A549 (cell line): ENCODE measurements around the gene PASK. TPM values are rescaled to one million over a fixed set of nuclear protein-coding genes. Genes with fewer than 3 reads are reported as not detected.

Experiments used
- ATAC-seq, 2 experiments: fragments of 200-7000 bp in 1 of 2; fragments of >200 bp in 1 of 2; cut with Nextera tagmentation in 1 of 2; cut with Tn5 transposase in 1 of 2; 3 replicates each; pipeline versions ENCODE4 v1.8.0 to v1.9.1; 2018 to 2020; ENCODE audit warnings: mild to moderate bottlenecking in 1 of 2, moderate library complexity in 1 of 2
- CTCF ChIA-PET: fragments of 300-600 bp; sonication (Branson Sonifier 250); formaldehyde crosslinking; extraction: SDS; loops from one replicate; lab custom pipeline; 2021; ENCODE audit warnings: antibody characterized with exemption, inconsistent platforms; lab: Yijun Ruan, JAX
- POLR2A ChIA-PET: fragments of 350-600 bp; formaldehyde crosslinking; extraction: SDS; loops from one replicate; lab custom pipeline; 2021; ENCODE audit warnings: antibody characterized with exemption, inconsistent platforms; lab: Yijun Ruan, JAX
- DNase-seq, 2 experiments: peaks; one replicate each; pipeline versions ENCODE4 v3.0.0 to v3.0.0-alpha.2; 2011 to 2016; ENCODE audit warnings: low read depth in 1 of 2, low spot score in 1 of 2
- FAIRE-seq: peaks from 2 replicates; lab custom pipeline; 2011; peaks lifted over from hg19 to GRCh38; lab: Jason Lieb, UNC
- H3K27ac ChIP-seq, 2 experiments: fragments of >200 bp; sonication (Bioruptor Twin); formaldehyde crosslinking; 3 replicates each; pipeline ENCODE4 v1.5.1; 2016 to 2017
- H3K4me1 ChIP-seq: fragments of >200 bp; sonication (Bioruptor Twin); formaldehyde crosslinking; 3 replicates; pipeline ENCODE4 v1.6.1; 2016
- H3K4me2 ChIP-seq: fragments of >200 bp; sonication (Bioruptor Twin); formaldehyde crosslinking; 3 replicates; pipeline ENCODE4 v1.6.1; 2016
- H3K4me3 ChIP-seq: fragments of >200 bp; sonication (Bioruptor Twin); formaldehyde crosslinking; 3 replicates; pipeline ENCODE4 v1.5.1; 2016
- H3K9me3 ChIP-seq: fragments of >200 bp; sonication (Bioruptor Twin); formaldehyde crosslinking; 3 replicates; pipeline ENCODE4 v1.6.1; 2016
- ATOH8 ChIP-seq: fragments of 250-450 bp; sonication (Bioruptor Pico); IDR thresholded peaks from 2 replicates; pipeline ENCODE4 v1.5.0; 2020; ENCODE audit warnings: low read depth, mild to moderate bottlenecking, moderate library complexity
- BHLHE40 ChIP-seq: IDR thresholded peaks from 2 replicates; pipeline ENCODE4 v1.6.1; 2012; ENCODE audit warnings: low read depth, low read length, inconsistent platforms
- CEBPB ChIP-seq, 2 experiments: fragments of >200 bp in 1 of 2; sonication (Bioruptor Twin) in 1 of 2; formaldehyde crosslinking in 1 of 2; IDR thresholded peaks; 2 replicates each; pipeline ENCODE4 v1.6.1; 2012 to 2016
- CHD4 ChIP-seq: fragments of 200-600 bp; sonication (generic); IDR thresholded peaks from 2 replicates; pipeline ENCODE4 v1.6.1; 2016; ENCODE audit warnings: antibody characterized with exemption, mild to moderate bottlenecking, borderline replicate concordance
- E2F6 ChIP-seq: IDR thresholded peaks from 2 replicates; pipeline ENCODE4 v1.6.1; 2012; ENCODE audit warnings: low read depth, borderline replicate concordance
- EHF ChIP-seq: fragments of 250-450 bp; sonication (Bioruptor Pico); IDR thresholded peaks from 2 replicates; pipeline ENCODE4 v1.5.0; 2020; ENCODE audit warnings: mild to moderate bottlenecking
- ELK1 ChIP-seq: fragments of 150-350 bp; IDR thresholded peaks from 2 replicates; pipeline ENCODE4 v1.6.1; 2014; ENCODE audit warnings: low read depth, mild to moderate bottlenecking, low read length
- EP300 ChIP-seq, 2 experiments: fragments of >200 bp; sonication (Bioruptor Twin); formaldehyde crosslinking; IDR thresholded peaks; 2 replicates in 1 of 2; 3 replicates in 1 of 2; pipeline ENCODE4 v1.6.1; 2016 to 2017
- ESRRA ChIP-seq: fragments of 150-350 bp; IDR thresholded peaks from 2 replicates; pipeline ENCODE4 v1.6.1; 2014; ENCODE audit warnings: mild to moderate bottlenecking, low read length, borderline replicate concordance
- FOXS1 ChIP-seq: fragments of 250-450 bp; sonication (Bioruptor Pico); IDR thresholded peaks from 2 replicates; pipeline ENCODE4 v1.5.0; 2020; ENCODE audit warnings: mild to moderate bottlenecking, moderate library complexity
- GATA3 ChIP-seq: IDR thresholded peaks from 2 replicates; pipeline ENCODE4 v1.6.1; 2012; ENCODE audit warnings: borderline replicate concordance
- HEYL ChIP-seq: fragments of 250-450 bp; sonication (Bioruptor Pico); IDR thresholded peaks from 2 replicates; pipeline ENCODE4 v1.8.0; 2021; ENCODE audit warnings: mild to moderate bottlenecking, moderate library complexity
- HMGXB4 ChIP-seq: fragments of 250-450 bp; sonication (Bioruptor Pico); IDR thresholded peaks from 2 replicates; pipeline ENCODE4 v1.5.0; 2021; ENCODE audit warnings: mild to moderate bottlenecking, moderate library complexity, borderline replicate concordance
- HOXB13 ChIP-seq: fragments of 250-450 bp; sonication (Bioruptor Pico); IDR thresholded peaks from 2 replicates; pipeline ENCODE4 v1.5.0; 2020; ENCODE audit warnings: low read depth, mild to moderate bottlenecking, moderate library complexity
- JUN ChIP-seq, 2 experiments: fragments of >200 bp; sonication (Bioruptor Twin); formaldehyde crosslinking; IDR thresholded peaks; 2 replicates in 1 of 2; 3 replicates in 1 of 2; pipeline ENCODE4 v1.6.1; 2016 to 2017
- KDM5A ChIP-seq: fragments of 200-600 bp; sonication (generic); IDR thresholded peaks from 2 replicates; pipeline ENCODE4 v1.6.1; 2016; ENCODE audit warnings: antibody characterized with exemption, mild to moderate bottlenecking
- MAFK ChIP-seq: fragments of 450-650 bp; IDR thresholded peaks from 2 replicates; pipeline ENCODE4 v1.6.1; 2014; ENCODE audit not compliant: partially characterized antibody
- MAX ChIP-seq: IDR thresholded peaks from 2 replicates; pipeline ENCODE4 v1.6.1; 2012
- NPAS2 ChIP-seq: fragments of 250-450 bp; sonication (Bioruptor Pico); IDR thresholded peaks from 2 replicates; pipeline ENCODE4 v1.8.0; 2022; ENCODE audit warnings: mild to moderate bottlenecking, moderate library complexity, borderline replicate concordance
- NR3C1 ChIP-seq: fragments of >200 bp; sonication (Bioruptor Twin); formaldehyde crosslinking; IDR thresholded peaks from 3 replicates; pipeline ENCODE4 v1.6.1; 2017
- PBX3 ChIP-seq: IDR thresholded peaks from 2 replicates; pipeline ENCODE4 v1.6.1; 2012
- POLR2A ChIP-seq: IDR thresholded peaks from 2 replicates; pipeline ENCODE4 v1.6.1; 2012; ENCODE audit warnings: mild to moderate bottlenecking, low read length
- POLR2AphosphoS2 ChIP-seq: conservative IDR thresholded peaks from 2 replicates; pipeline ENCODE4 v1.6.1; 2012; ENCODE audit warnings: low read length, improper control_type of control experiment, inconsistent platforms
- RNF2 ChIP-seq: fragments of 200-600 bp; sonication (generic); IDR thresholded peaks from 2 replicates; pipeline ENCODE4 v1.6.1; 2016; ENCODE audit warnings: low read depth, mild to moderate bottlenecking, antibody characterized with exemption, moderate library complexity, borderline replicate concordance
- SREBF2 ChIP-seq: fragments of 450-650 bp; IDR thresholded peaks from 2 replicates; pipeline ENCODE4 v1.6.1; 2014; ENCODE audit warnings: mild to moderate bottlenecking, moderate library complexity
- TFCP2L1 ChIP-seq: fragments of 250-450 bp; sonication (Bioruptor Pico); IDR thresholded peaks from 2 replicates; pipeline ENCODE4 v1.5.0; 2021; ENCODE audit warnings: mild to moderate bottlenecking
- TP53 ChIP-seq: fragments of 250-450 bp; sonication (Bioruptor Pico); IDR thresholded peaks from 2 replicates; pipeline ENCODE4 v1.5.0; 2021; ENCODE audit warnings: mild to moderate bottlenecking, moderate library complexity
- ZSCAN20 ChIP-seq: fragments of 250-450 bp; sonication (Bioruptor Pico); IDR thresholded peaks from 2 replicates; pipeline ENCODE4 v1.8.0; 2022; ENCODE audit warnings: mild to moderate bottlenecking, moderate library complexity
- WGBS: methylation state at CpG from one replicate; pipeline ENCODE4 v1.1.6; 2017; ENCODE audit errors: missing lambda C conversion rate; 5-methylcytosine and 5-hydroxymethylcytosine counted together
- polyA plus RNA-seq, 4 experiments: library from polyadenylated mRNA; depleted of rRNA in 3 of 4; stranded (reverse); fragments of >200 nt; fragmentation: RNase III in 1 of 4; extraction: RNeasy Plus Mini Kit Qiagen cat#74134 plus additional on column Dnase treatment in 1 of 4; gene quantifications; 2 replicates in 3 of 4; 3 replicates in 1 of 4; pipeline ENCODE4 v1.2.3, GENCODE V29; 2011 to 2017

The PASK gene
- polyA plus RNA-seq, 2 of the 4 experiments (the other 2 are of a cell fraction): 7.4 to 12.4 TPM

GRCh38 chr2:241160318-241160717, 11.0 kb upstream of the PASK start:
- CTCF ChIA-PET: no interaction called here
- 91% methylated on average over 7 of the region's 7 CpGs for WGBS
- Histone ChIP-seq H3K9me3 (no peaks in the 10 kb centered on the region), H3K27ac (no peak overlapping the region), H3K4me2 (no peak overlapping the region), H3K4me1 (no peaks in the 10 kb centered on the region), H3K4me3 (no peak overlapping the region)
- ATAC-seq: no peak
- POLR2A ChIA-PET: no interaction called here
- DNase-seq: no peak
- no peak for FAIRE-seq
- TF ChIP-seq PBX3 (no peak), CHD4 (no peak), SREBF2 (no peak), GATA3 (no peak), MAX (no peak)

- no peak overlapping the region for H3K4me3 ChIP-seq
- no peaks in the 10 kb centered on the region for H3K9me3 ChIP-seq
- FAIRE-seq: no peak
- TF ChIP-seq EHF (CRISPR knock-in tag) (no peak), BHLHE40 (no peak), MAFK (no peak), CEBPB (IDR thresholded peaks at IDR 0.05) (no peak), ELK1 (no peak), ESRRA (no peak), KDM5A (no peak), NR3C1 (no peak), TP53 (no peak), POLR2AphosphoS2 (no peak), EP300 (IDR thresholded peaks at IDR 0.05) (no peak), HOXB13 (CRISPR knock-in tag) (no peak), HMGXB4 (CRISPR knock-in tag) (no peak), JUN (IDR thresholded peaks at IDR 0.05) (no peak), E2F6 (no peak), POLR2A (no peak), ZSCAN20 (CRISPR knock-in tag) (no peak), CHD4 (no peak)
- no peak for ATAC-seq
- DNase-seq: no peak
- no peaks in the 10 kb centered on the region for H3K4me1 ChIP-seq
- CTCF ChIA-PET: no interaction called here
- H3K4me2 ChIP-seq: no peak overlapping the region
- POLR2A ChIA-PET: no interaction called here
- no peak overlapping the region for H3K27ac ChIP-seq
- WGBS: 91% methylated on average over 5 of the region's 5 CpGs
Observed at GRCh38 chr2:241159116-241159515, 9.8 kb upstream of the PASK start.

GRCh38 chr2:241158546-241158900, 9.3 kb upstream of the PASK start:
- no peaks in the 10 kb centered on the region for H3K9me3 ChIP-seq
- H3K4me3 ChIP-seq: no peak overlapping the region
- ATAC-seq (no peak; a peak in 1 of 6 replicates), DNase-seq (no peak), FAIRE-seq (no peak)
- H3K27ac ChIP-seq: no peak overlapping the region
- WGBS: 92% methylated on average over 8 of the region's 8 CpGs
- ChIA-PET POLR2A (no interaction called here), CTCF (no interaction called here)
- H3K4me1 ChIP-seq: no peaks in the 10 kb centered on the region
- no peak for TF ChIP-seq JUN (IDR thresholded peaks at IDR 0.05)
- no peak for TF ChIP-seq NPAS2 (CRISPR knock-in tag)
- no peak for TF ChIP-seq HMGXB4 (CRISPR knock-in tag)
- TF ChIP-seq FOXS1 (CRISPR knock-in tag): no peak
- no peak for TF ChIP-seq RNF2
- TF ChIP-seq ATOH8 (CRISPR knock-in tag): no peak
- no peak for TF ChIP-seq TFCP2L1 (CRISPR knock-in tag)
- TF ChIP-seq HEYL: no peak
- no peak for TF ChIP-seq BHLHE40
- TF ChIP-seq HOXB13 (CRISPR knock-in tag): no peak
- no peak for TF ChIP-seq TP53
- no peak for TF ChIP-seq MAX
- TF ChIP-seq, all 56 proteins: peak for 0
- H3K4me2 ChIP-seq: no peak overlapping the region
